ENCODE measurements around the gene WFIKKN1. TPM values are rescaled to one million over a fixed set of nuclear protein-coding genes. Genes with fewer than 3 reads are reported as not detected.

Gene WFIKKN1
- total RNA-seq, 1 donor from 2014 or later: 0.47 TPM

DNA sequence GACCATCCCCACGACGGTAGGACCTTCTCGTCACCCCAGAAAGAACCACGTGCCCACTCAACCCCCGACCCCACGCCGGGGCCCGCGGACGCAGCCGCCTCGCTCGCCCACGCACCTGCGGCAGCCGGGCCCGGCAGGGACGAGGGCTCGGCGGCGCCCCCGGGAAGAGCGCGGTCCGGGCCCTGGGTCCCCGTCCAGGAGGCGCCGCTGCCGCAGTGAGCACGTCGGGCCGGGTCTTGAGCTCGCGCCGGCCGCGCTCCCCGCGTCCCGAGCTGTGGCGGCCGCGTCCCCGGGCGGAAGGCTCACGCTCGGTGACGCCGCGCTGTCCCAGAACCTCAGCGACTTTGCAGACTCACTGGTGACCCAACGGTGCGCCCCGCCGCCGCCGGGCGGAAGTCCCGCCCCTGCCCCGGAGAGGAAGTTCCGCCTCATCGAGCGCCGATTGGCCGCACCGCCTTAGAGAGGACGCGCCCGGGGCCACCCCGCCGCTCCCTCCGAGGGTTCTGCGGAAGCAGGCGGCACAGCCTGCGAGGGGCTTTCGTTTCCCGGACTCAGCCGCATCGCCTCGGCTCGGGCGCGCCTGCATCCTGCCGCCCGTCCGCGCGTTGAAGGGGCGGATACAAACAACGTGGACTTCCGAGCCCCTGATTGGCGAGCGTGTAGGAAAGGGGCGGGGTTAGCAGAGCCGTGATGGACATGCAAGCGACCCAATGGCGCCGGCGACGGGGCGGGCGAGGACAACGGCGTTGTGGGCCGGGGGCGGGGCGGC, 41.7 kb upstream of the WFIKKN1 start:
- H3K9me3 Mint-ChIP-seq (ENCODE audit: low read depth): no peaks in the 10 kb centered on the region
- DNase-seq (ENCODE audit: low spot score): no peak
- no peaks in the 10 kb centered on the region for H3K27me3 Mint-ChIP-seq (ENCODE audit: low read depth)
- peak overlapping the region; percentile 95 for H3K4me3 Mint-ChIP-seq (ENCODE audit: unreplicated experiment)
- H3K27ac Mint-ChIP-seq (ENCODE audit: unreplicated experiment): peak overlapping the region; percentile 100
- H3K4me1 Mint-ChIP-seq (ENCODE audit: low read depth): peaks cover 42% of the 10 kb centered on the region
- H3K36me3 Mint-ChIP-seq (ENCODE audit: low read depth): no peaks in the 10 kb centered on the region
- TF ChIP-seq, protein P1, sequence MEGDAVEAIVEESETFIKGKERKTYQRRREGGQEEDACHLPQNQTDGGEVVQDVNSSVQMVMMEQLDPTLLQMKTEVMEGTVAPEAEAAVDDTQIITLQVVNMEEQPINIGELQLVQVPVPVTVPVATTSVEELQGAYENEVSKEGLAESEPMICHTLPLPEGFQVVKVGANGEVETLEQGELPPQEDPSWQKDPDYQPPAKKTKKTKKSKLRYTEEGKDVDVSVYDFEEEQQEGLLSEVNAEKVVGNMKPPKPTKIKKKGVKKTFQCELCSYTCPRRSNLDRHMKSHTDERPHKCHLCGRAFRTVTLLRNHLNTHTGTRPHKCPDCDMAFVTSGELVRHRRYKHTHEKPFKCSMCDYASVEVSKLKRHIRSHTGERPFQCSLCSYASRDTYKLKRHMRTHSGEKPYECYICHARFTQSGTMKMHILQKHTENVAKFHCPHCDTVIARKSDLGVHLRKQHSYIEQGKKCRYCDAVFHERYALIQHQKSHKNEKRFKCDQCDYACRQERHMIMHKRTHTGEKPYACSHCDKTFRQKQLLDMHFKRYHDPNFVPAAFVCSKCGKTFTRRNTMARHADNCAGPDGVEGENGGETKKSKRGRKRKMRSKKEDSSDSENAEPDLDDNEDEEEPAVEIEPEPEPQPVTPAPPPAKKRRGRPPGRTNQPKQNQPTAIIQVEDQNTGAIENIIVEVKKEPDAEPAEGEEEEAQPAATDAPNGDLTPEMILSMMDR (IDR thresholded peaks at IDR 0.05): no peak

DNA sequence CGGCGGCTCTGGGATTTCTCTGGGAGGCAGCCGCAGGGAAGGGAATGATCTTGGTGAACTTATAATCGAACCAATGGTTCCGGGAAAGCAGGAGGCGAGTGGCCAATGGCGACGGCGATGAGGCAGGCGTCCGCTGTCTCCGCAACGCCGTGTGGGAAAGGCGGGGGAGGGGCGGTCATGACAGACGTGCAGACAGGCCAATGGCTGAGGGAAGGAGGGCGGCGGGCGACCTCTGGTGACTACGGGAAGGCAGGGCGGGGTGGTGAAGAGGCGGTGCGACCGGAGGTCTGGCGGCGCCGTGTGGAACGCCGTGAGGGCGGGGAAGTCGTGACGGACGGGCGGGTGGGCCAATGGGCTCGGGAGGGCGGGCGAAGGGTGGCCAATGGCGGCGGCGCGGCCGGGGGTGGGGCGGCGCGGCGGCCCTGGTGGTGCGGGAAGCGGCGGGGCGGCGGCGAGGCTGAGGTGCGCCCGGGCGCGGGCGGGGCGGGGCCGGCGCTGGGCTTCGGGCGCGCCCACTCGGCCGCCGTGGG, 41.1 kb upstream of the WFIKKN1 start, which contains the start of gene RAB40C:
RAB40C (plus strand) TSS at position 409 of the 530 bp plus-strand sequence. CDS start 226 bp downstream, outside the sequence.
- H3K4me1 Mint-ChIP-seq (ENCODE audit: low read depth): peaks cover 42% of the 10 kb centered on the region

DNA sequence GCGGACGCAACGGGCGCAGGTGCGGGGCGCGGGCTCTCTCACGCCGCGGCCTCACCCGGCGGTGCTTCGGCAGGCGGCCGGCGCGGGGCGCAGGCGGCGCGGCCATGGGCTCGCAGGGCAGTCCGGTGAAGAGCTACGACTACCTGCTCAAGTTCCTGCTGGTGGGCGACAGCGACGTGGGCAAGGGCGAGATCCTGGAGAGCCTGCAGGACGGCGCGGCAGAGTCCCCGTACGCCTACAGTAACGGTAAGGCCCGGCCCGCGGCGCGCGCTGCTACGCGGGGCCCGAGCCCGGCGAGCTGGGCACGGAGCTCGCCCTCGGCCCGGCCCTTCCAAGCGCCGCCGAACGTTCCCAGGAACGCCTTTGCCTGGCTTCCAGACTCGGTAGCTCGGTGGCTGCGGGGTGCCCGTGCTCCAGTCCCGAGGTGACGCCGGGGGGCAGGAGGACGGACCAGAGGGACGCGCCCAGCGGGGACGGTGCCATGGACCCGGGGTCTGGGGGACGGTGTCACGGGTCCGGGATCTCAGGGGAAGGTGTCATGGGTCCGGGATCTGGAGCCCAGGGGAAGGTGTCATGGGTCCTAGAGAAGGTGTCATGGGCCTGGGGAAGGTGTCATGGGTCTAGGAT, 40.5 kb upstream of the WFIKKN1 start:
- DNase-seq (ENCODE audit: low spot score): peak; percentile 89
- Mint-ChIP-seq H3K36me3 (ENCODE audit: low read depth) (no peaks in the 10 kb centered on the region), H3K27ac (ENCODE audit: unreplicated experiment) (peak overlapping the region; percentile 92), H3K4me3 (ENCODE audit: unreplicated experiment) (peak overlapping the region; percentile 93), H3K4me1 (ENCODE audit: low read depth) (peaks cover 42% of the 10 kb centered on the region), H3K9me3 (ENCODE audit: low read depth) (no peaks in the 10 kb centered on the region), H3K27me3 (ENCODE audit: low read depth) (no peaks in the 10 kb centered on the region)
- TF ChIP-seq, protein P1 (IDR thresholded peaks at IDR 0.05): peak; percentile 47

More for the DNA sequence above, 41.1 kb upstream of the WFIKKN1 start, which contains the start of gene RAB40C:
- peak; percentile 100 for DNase-seq (ENCODE audit: low spot score)
- TF ChIP-seq, protein P1 (IDR thresholded peaks at IDR 0.05): no peak
- Mint-ChIP-seq H3K4me3 (ENCODE audit: unreplicated experiment) (peak within 1 kb of the TSS; percentile 95), H3K27me3 (ENCODE audit: low read depth) (no peaks in the 10 kb centered on the region), H3K9me3 (ENCODE audit: low read depth) (no peaks in the 10 kb centered on the region), H3K27ac (ENCODE audit: unreplicated experiment) (peak within 1 kb of the TSS; percentile 100), H3K36me3 (ENCODE audit: low read depth) (no peaks in the 10 kb centered on the region)

DNA sequence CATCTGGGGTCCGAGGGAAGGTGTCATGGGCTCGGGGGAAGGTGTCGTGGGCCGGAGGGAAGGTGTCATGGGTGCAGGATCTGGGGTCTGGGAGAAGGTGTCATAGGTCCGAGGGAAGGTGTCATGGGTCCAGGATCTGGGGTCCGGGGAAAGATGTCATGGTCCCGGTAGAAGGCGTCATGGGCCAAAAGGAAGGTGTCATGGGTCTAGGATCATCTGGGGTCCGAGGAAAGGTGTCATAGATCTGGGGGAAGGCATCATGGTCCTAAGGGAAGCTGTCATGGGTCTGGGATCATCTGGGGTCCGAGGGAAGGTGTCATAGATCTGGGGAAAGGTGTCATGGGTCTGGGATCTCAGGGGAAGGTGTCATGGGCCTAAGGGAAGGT, 40.0 kb upstream of the WFIKKN1 start:
- peaks cover 39% of the 10 kb centered on the region for H3K4me1 Mint-ChIP-seq (ENCODE audit: low read depth)
- H3K9me3 Mint-ChIP-seq (ENCODE audit: low read depth): no peaks in the 10 kb centered on the region
- TF ChIP-seq, protein P1 (IDR thresholded peaks at IDR 0.05): no peak
- H3K27me3 Mint-ChIP-seq (ENCODE audit: low read depth): no peaks in the 10 kb centered on the region
- peak overlapping the region; percentile 93 for H3K4me3 Mint-ChIP-seq (ENCODE audit: unreplicated experiment)
- H3K36me3 Mint-ChIP-seq (ENCODE audit: low read depth): no peaks in the 10 kb centered on the region
- DNase-seq (ENCODE audit: low spot score): no peak
- H3K27ac Mint-ChIP-seq (ENCODE audit: unreplicated experiment): peak overlapping the region; percentile 92

DNA sequence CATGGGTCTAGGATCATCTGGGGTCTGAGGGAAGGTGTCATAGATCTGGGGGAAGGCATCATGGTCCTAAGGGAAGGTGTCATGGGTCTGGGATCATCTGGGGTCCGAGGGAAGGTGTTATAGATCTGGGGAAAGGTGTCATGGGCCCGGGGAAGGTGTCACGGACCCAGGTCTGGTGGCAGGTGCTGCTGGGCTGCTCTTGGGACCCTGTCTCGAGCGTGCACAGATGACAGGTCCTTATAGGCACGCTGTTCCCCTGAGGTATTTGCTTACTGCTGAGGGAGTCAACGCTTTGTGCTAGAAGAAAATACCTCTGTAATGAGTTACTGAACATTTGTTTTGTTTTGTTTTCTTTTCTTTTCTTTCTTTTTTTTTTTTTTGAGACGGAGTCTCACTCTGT, 39.6 kb upstream of the WFIKKN1 start:
- H3K4me1 Mint-ChIP-seq (ENCODE audit: low read depth): peaks cover 37% of the 10 kb centered on the region
- no peaks in the 10 kb centered on the region for H3K36me3 Mint-ChIP-seq (ENCODE audit: low read depth)
- peak overlapping the region; percentile 93 for H3K4me3 Mint-ChIP-seq (ENCODE audit: unreplicated experiment)
- no peak for DNase-seq (ENCODE audit: low spot score)
- TF ChIP-seq, protein P1 (IDR thresholded peaks at IDR 0.05): no peak
- H3K27ac Mint-ChIP-seq (ENCODE audit: unreplicated experiment): peak overlapping the region; percentile 92
- H3K27me3 Mint-ChIP-seq (ENCODE audit: low read depth): no peaks in the 10 kb centered on the region
- no peaks in the 10 kb centered on the region for H3K9me3 Mint-ChIP-seq (ENCODE audit: low read depth)
